ENCODE data around the gene ACE. TPM values are rescaled to one million over a fixed set of nuclear protein-coding genes. Genes with fewer than 3 reads are reported as not detected.
"Not testable (repeated sequence)": the region's sequence is repeated elsewhere in the genome, so short reads cannot be mapped to it uniquely, and the experiment has no call there.

ACE gene
- polyA plus RNA-seq, 4 donors, result 49.6 to 216 (median 161) TPM

- Histone ChIP-seq H3K36me3 (ENCODE audit: control insufficient read depth in 3 of 3, insufficient read depth in 2 of 3, low read depth in 1 of 3, low read length in 3 of 3) (no peaks in the 10 kb centered on the region), H3K4me1 (ENCODE audit: control insufficient read depth in 3 of 3, insufficient read depth in 2 of 3, low read depth in 1 of 3, low read length in 2 of 3) (peaks cover 0 to 52% (median 22%) of the 10 kb centered on the region in 3 donors), H3K4me3 (ENCODE audit: low read depth in 1 of 3, low read length in 3 of 3) (no peak overlapping the region), H3K27ac (ENCODE audit: low read depth in 1 of 3, low read length in 2 of 3) (peak overlapping the region; percentile 11 to 91 (median 86)), H3K9me3 (ENCODE audit: control insufficient read depth in 2 of 2, insufficient read depth in 1 of 2, low read depth in 1 of 2, low read length in 1 of 2) (no peaks in the 10 kb centered on the region), H3K27me3 (ENCODE audit: control insufficient read depth in 3 of 3, insufficient read depth in 3 of 3, low read length in 3 of 3) (no peaks in the 10 kb centered on the region)
- DNase-seq (no peak), FAIRE-seq (no peak)
- WGBS, 3 donors, result 46 to 59% (median 49%) methylated on average over 5 of the region's 5 CpGs
Measured at GRCh38 chr17:63454915-63455314, 21.9 kb upstream of the ACE start.

DNA sequence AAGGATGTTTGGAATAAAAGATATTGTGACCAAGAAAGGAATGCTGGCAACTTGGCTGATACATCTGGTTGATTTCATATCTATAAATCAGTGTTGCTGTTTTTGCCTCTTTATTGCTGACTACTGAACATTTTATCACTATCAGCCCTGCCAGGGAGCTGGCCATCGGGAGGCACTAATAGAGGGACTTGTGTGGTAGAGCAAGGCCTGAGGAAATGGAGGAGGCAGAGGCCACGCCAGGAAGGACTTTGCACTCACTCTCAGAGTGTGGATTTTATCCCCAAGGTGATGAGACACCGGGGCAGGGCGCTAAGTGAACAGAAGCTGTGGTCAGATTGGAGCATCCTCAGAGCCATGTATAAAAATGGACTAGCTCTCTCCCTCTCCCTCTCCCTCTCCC lies 21.4 kb upstream of the ACE start:
- Histone ChIP-seq H3K27ac (ENCODE audit: low read depth in 1 of 3, low read length in 2 of 3) (peak overlapping the region in 1 of 3 donors; percentile 91), H3K4me3 (ENCODE audit: low read depth in 1 of 3, low read length in 3 of 3) (no peak overlapping the region), H3K27me3 (ENCODE audit: control insufficient read depth in 3 of 3, insufficient read depth in 3 of 3, low read length in 3 of 3) (no peaks in the 10 kb centered on the region), H3K4me1 (ENCODE audit: control insufficient read depth in 3 of 3, insufficient read depth in 2 of 3, low read depth in 1 of 3, low read length in 2 of 3) (peaks cover 0 to 48% (median 17%) of the 10 kb centered on the region in 3 donors), H3K36me3 (ENCODE audit: control insufficient read depth in 3 of 3, insufficient read depth in 2 of 3, low read depth in 1 of 3, low read length in 3 of 3) (no peaks in the 10 kb centered on the region), H3K9me3 (ENCODE audit: control insufficient read depth in 2 of 2, insufficient read depth in 1 of 2, low read depth in 1 of 2, low read length in 1 of 2) (no peaks in the 10 kb centered on the region)
- no peak for FAIRE-seq
- 15 to 37% (median 31%) methylated on average over 4 of the region's 4 CpGs for WGBS, 3 donors
- DNase-seq, result peak; percentile 86 to 95

GRCh38 chr17:63458478-63458877 lies 18.4 kb upstream of the ACE start:
- no peaks in the 10 kb centered on the region for H3K27me3 ChIP-seq (ENCODE audit: control insufficient read depth in 3 of 3, insufficient read depth in 3 of 3, low read length in 3 of 3)
- H3K27ac ChIP-seq (ENCODE audit: low read depth in 1 of 3, low read length in 2 of 3), result no peak overlapping the region
- H3K4me3 ChIP-seq (ENCODE audit: low read depth in 1 of 3, low read length in 3 of 3), result no peak overlapping the region
- H3K9me3 ChIP-seq (ENCODE audit: control insufficient read depth in 2 of 2, insufficient read depth in 1 of 2, low read depth in 1 of 2, low read length in 1 of 2), result no peaks in the 10 kb centered on the region
- H3K36me3 ChIP-seq (ENCODE audit: control insufficient read depth in 3 of 3, insufficient read depth in 2 of 3, low read depth in 1 of 3, low read length in 3 of 3), result no peaks in the 10 kb centered on the region
- FAIRE-seq (no peak), DNase-seq (no peak)
- WGBS, 3 donors, result 77 to 91% (median 87%) methylated on average over 4 of the region's 4 CpGs
- peaks cover 0 to 18% (median 8%) of the 10 kb centered on the region in 3 donors for H3K4me1 ChIP-seq (ENCODE audit: control insufficient read depth in 3 of 3, insufficient read depth in 2 of 3, low read depth in 1 of 3, low read length in 2 of 3)

DNA sequence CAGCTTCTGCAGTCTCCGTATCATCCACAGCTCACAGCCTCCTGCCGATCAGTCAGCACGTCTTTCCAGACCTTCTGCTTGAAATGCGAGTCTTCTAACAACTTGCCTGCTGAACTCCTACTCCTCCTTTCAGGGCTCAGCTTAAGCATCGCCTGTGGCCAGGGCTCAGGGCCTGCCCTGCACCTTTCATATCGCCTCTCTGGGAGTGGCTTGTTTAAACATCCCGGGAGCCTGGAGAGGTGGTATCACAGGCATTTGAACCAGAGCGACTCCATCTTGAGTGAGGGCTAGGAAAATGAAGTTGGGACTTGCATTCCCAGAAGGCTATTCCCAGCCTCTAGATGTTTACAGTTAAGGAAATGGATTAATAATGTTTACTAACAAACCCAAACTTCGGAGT lies 16.8 kb upstream of the ACE start:
- no peak overlapping the region for H3K27ac ChIP-seq (ENCODE audit: low read depth in 1 of 3, low read length in 2 of 3)
- H3K9me3 ChIP-seq (ENCODE audit: control insufficient read depth in 2 of 2, insufficient read depth in 1 of 2, low read depth in 1 of 2, low read length in 1 of 2), result no peaks in the 10 kb centered on the region
- H3K36me3 ChIP-seq (ENCODE audit: control insufficient read depth in 3 of 3, insufficient read depth in 2 of 3, low read depth in 1 of 3, low read length in 3 of 3), result no peaks in the 10 kb centered on the region
- DNase-seq (no peak), FAIRE-seq (no peak)
- peaks cover 0 to 4% (median 0%) of the 10 kb centered on the region in 3 donors for H3K4me1 ChIP-seq (ENCODE audit: control insufficient read depth in 3 of 3, insufficient read depth in 2 of 3, low read depth in 1 of 3, low read length in 2 of 3)
- no peaks in the 10 kb centered on the region for H3K27me3 ChIP-seq (ENCODE audit: control insufficient read depth in 3 of 3, insufficient read depth in 3 of 3, low read length in 3 of 3)
- WGBS, 3 donors, result 61 to 77% (median 63%) methylated on average over 9 of the region's 9 CpGs
- no peak overlapping the region for H3K4me3 ChIP-seq (ENCODE audit: low read depth in 1 of 3, low read length in 3 of 3)

- FAIRE-seq, result no peak
- 59 to 61% (median 61%) methylated on average over 3 of the region's 3 CpGs for WGBS, 3 donors
Measured at GRCh38 chr17:63463771-63464170, 13.1 kb upstream of the ACE start.

DNA sequence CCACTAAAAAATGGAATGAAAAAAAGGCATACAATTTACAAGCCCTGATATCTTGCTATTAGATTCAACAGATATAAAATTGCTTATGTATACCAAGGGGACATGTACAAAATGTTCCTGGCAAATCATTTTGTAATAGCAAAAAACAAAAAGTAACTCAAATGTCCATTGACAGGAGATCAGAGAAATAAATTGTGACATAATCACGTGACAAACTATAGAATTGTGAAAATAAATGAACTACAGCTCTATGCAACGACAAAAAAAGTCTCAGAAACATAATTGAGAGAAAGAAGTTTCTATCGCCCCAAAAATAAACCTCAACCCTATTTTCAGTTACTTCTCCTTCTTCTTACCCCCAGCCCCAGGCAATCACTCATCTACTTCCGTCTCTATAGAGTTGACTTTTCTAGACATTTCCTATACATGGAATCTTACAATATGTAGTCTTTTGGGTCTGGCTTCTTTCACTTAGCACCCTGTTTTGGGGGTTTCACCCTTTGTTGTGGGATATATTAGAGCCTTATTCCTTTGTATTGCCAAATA lies 12.1 kb upstream of the ACE start:
- FAIRE-seq (no peak), DNase-seq (no peak)
- Histone ChIP-seq H3K36me3 (ENCODE audit: control insufficient read depth in 3 of 3, insufficient read depth in 2 of 3, low read depth in 1 of 3, low read length in 3 of 3) (no peaks in the 10 kb centered on the region), H3K27ac (ENCODE audit: low read depth in 1 of 3, low read length in 2 of 3) (no peak overlapping the region), H3K4me1 (ENCODE audit: control insufficient read depth in 3 of 3, insufficient read depth in 2 of 3, low read depth in 1 of 3, low read length in 2 of 3) (no peaks in the 10 kb centered on the region), H3K4me3 (ENCODE audit: low read depth in 1 of 3, low read length in 3 of 3) (no peak overlapping the region), H3K27me3 (ENCODE audit: control insufficient read depth in 3 of 3, insufficient read depth in 3 of 3, low read length in 3 of 3) (no peaks in the 10 kb centered on the region), H3K9me3 (ENCODE audit: control insufficient read depth in 2 of 2, insufficient read depth in 1 of 2, low read depth in 1 of 2, low read length in 1 of 2) (no peaks in the 10 kb centered on the region)
- 78 to 94% (median 79%) methylated on average over 4 of the region's 4 CpGs for WGBS, 3 donors

More at GRCh38 chr17:63463771-63464170, 13.1 kb upstream of the ACE start:
- H3K27me3 ChIP-seq (ENCODE audit: control insufficient read depth in 3 of 3, insufficient read depth in 3 of 3, low read length in 3 of 3), result no peaks in the 10 kb centered on the region
- no peaks in the 10 kb centered on the region for H3K9me3 ChIP-seq (ENCODE audit: control insufficient read depth in 2 of 2, insufficient read depth in 1 of 2, low read depth in 1 of 2, low read length in 1 of 2)
- no peak for DNase-seq
- H3K4me3 ChIP-seq (ENCODE audit: low read depth in 1 of 3, low read length in 3 of 3), result no peak overlapping the region
- no peaks in the 10 kb centered on the region for H3K36me3 ChIP-seq (ENCODE audit: control insufficient read depth in 3 of 3, insufficient read depth in 2 of 3, low read depth in 1 of 3, low read length in 3 of 3)
- H3K27ac ChIP-seq (ENCODE audit: low read depth in 1 of 3, low read length in 2 of 3), result no peak overlapping the region
- H3K4me1 ChIP-seq (ENCODE audit: control insufficient read depth in 3 of 3, insufficient read depth in 2 of 3, low read depth in 1 of 3, low read length in 2 of 3), result no peaks in the 10 kb centered on the region

DNA sequence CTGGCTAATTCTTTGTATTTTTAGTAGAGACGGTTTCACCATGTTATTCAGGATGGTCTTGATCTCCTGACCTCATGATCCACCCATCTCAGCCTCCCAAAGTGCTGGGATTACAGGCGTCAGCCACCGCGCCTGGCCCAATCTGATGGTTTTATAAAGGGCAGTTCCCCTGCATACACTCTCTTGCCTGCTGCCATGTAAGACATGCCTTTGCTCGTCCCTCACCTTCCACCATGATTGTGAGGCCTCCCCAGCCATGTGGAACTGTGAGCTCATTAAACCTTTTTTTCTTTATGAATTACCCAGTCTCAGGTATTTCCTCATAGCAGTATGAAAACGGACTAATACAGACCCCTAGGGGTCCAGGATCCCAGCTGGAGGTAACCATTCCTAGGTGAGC lies 8.8 kb upstream of the ACE start:
- not testable (repeated sequence) for H3K27me3 ChIP-seq (ENCODE audit: control insufficient read depth in 3 of 3, insufficient read depth in 3 of 3, low read length in 3 of 3); DNase-seq; H3K9me3 ChIP-seq (ENCODE audit: control insufficient read depth in 2 of 2, insufficient read depth in 1 of 2, low read depth in 1 of 2, low read length in 1 of 2); H3K4me3 ChIP-seq (ENCODE audit: low read depth in 1 of 3, low read length in 3 of 3); H3K27ac ChIP-seq (ENCODE audit: low read depth in 1 of 3, low read length in 2 of 3); H3K36me3 ChIP-seq (ENCODE audit: control insufficient read depth in 3 of 3, insufficient read depth in 2 of 3, low read depth in 1 of 3, low read length in 3 of 3); H3K4me1 ChIP-seq (ENCODE audit: control insufficient read depth in 3 of 3, insufficient read depth in 2 of 3, low read depth in 1 of 3, low read length in 2 of 3); FAIRE-seq
- WGBS, 3 donors, result 89 to 92% (median 89%) methylated on average over 6 of the region's 6 CpGs

GRCh38 chr17:63474174-63474573 lies 2.7 kb upstream of the ACE start:
- FAIRE-seq (no peak), DNase-seq (peak; percentile 56 to 73)
- Histone ChIP-seq H3K27ac (ENCODE audit: low read depth in 1 of 3, low read length in 2 of 3) (peak overlapping the region in 1 of 3 donors; percentile 62), H3K9me3 (ENCODE audit: control insufficient read depth in 2 of 2, insufficient read depth in 1 of 2, low read depth in 1 of 2, low read length in 1 of 2) (no peaks in the 10 kb centered on the region), H3K4me1 (ENCODE audit: control insufficient read depth in 3 of 3, insufficient read depth in 2 of 3, low read depth in 1 of 3, low read length in 2 of 3) (peaks cover 0 to 42% (median 2%) of the 10 kb centered on the region in 3 donors), H3K4me3 (ENCODE audit: low read depth in 1 of 3, low read length in 3 of 3) (no peak overlapping the region), H3K27me3 (ENCODE audit: control insufficient read depth in 3 of 3, insufficient read depth in 3 of 3, low read length in 3 of 3) (peaks cover 0 to 12% (median 0%) of the 10 kb centered on the region in 3 donors), H3K36me3 (ENCODE audit: control insufficient read depth in 3 of 3, insufficient read depth in 2 of 3, low read depth in 1 of 3, low read length in 3 of 3) (peaks cover 0 to 12% (median 0%) of the 10 kb centered on the region in 3 donors)
- 8 to 34% (median 26%) methylated on average over 3 of the region's 3 CpGs for WGBS, 3 donors
